GM12878 (cell line): ENCODE results near the gene PPP2R5B. TPM values are rescaled to one million over a fixed set of nuclear protein-coding genes. Genes with fewer than 3 reads are reported as not detected.

Experiments
- ASH2L ChIP-seq: fragments of 300-600, 200-600 bp; sonication (generic); IDR thresholded peaks from 2 replicates; pipeline ENCODE4 v1.6.1; 2017; ENCODE audit warnings: low read depth, mild to moderate bottlenecking, borderline replicate concordance
- BACH1 ChIP-seq: fragments of 450-650 bp; IDR thresholded peaks from 2 replicates; pipeline ENCODE4 v1.6.1; 2017; ENCODE audit warnings: mild to moderate bottlenecking, borderline replicate concordance
- EGR1 ChIP-seq, 2 experiments: IDR thresholded peaks; 1 replicate in 1 of 2; 2 replicates in 1 of 2; pipeline ENCODE4 v1.6.1; 2011 to 2012; ENCODE audit warnings: low read depth in 2 of 2, low read length in 2 of 2, borderline replicate concordance in 1 of 2, mild to moderate bottlenecking in 1 of 2, moderate library complexity in 1 of 2
- MTA2 ChIP-seq: fragments of 450-650 bp; IDR thresholded peaks from 2 replicates; pipeline ENCODE4 v1.6.1; 2016; ENCODE audit warnings: low read depth, mild to moderate bottlenecking, moderate library complexity
- MTA3 ChIP-seq: IDR thresholded peaks from 2 replicates; pipeline ENCODE4 v1.6.1; 2012; ENCODE audit warnings: low read length, inconsistent platforms, borderline replicate concordance
- MXI1 ChIP-seq: fragments of 150-350 bp; IDR thresholded peaks from 2 replicates; pipeline ENCODE4 v1.6.1; 2011; ENCODE audit warnings: low read depth, mild to moderate bottlenecking, inconsistent platforms, low read length, improper control_type of control experiment
- MYB ChIP-seq: fragments of 150-350 bp; IDR thresholded peaks from 2 replicates; pipeline ENCODE4 v1.6.1; 2014; ENCODE audit warnings: mild to moderate bottlenecking, low read depth, low read length, borderline replicate concordance
- NFIC ChIP-seq: IDR thresholded peaks from 2 replicates; pipeline ENCODE4 v1.6.1; 2012; ENCODE audit warnings: low read depth, mild to moderate bottlenecking, inconsistent platforms, low read length, moderate library complexity
- NR2C2 ChIP-seq: IDR thresholded peaks from 2 replicates; pipeline ENCODE4 v1.6.1; 2011; ENCODE audit warnings: borderline replicate concordance, low read depth; ENCODE audit not compliant: control insufficient read depth, insufficient read length
- POLR2AphosphoS2 ChIP-seq: IDR thresholded peaks from 2 replicates; pipeline ENCODE4 v1.6.1; 2011; ENCODE audit warnings: low read depth, mild to moderate bottlenecking, low read length, improper control_type of control experiment, moderate library complexity
- POLR2AphosphoS5 ChIP-seq: IDR thresholded peaks from 2 replicates; pipeline ENCODE4 v1.6.1; 2011; ENCODE audit warnings: mild to moderate bottlenecking, low read length, inconsistent platforms
- RELA ChIP-seq: fragments of 450-650 bp; IDR thresholded peaks from 2 replicates; pipeline ENCODE4 v1.8.0; 2014; ENCODE audit warnings: borderline replicate concordance; ENCODE audit not compliant: partially characterized antibody
- RFX5 ChIP-seq: IDR thresholded peaks from 2 replicates; pipeline ENCODE4 v1.6.1; 2011; ENCODE audit warnings: low read depth, low read length, improper control_type of control experiment
- TAF1 ChIP-seq: IDR thresholded peaks from 2 replicates; pipeline ENCODE4 v1.6.1; 2011; ENCODE audit warnings: mild to moderate bottlenecking, low read depth, low read length, borderline replicate concordance
- TARDBP ChIP-seq: IDR thresholded peaks from 2 replicates; pipeline ENCODE4 v1.6.1; 2016; ENCODE audit warnings: borderline replicate concordance
- WRNIP1 ChIP-seq: IDR thresholded peaks from 2 replicates; pipeline ENCODE4 v1.6.1; 2011; ENCODE audit warnings: low read depth, low read length, improper control_type of control experiment, borderline replicate concordance
- polyA plus RNA-seq, 11 experiments: library from polyadenylated mRNA; depleted of rRNA in 4 of 11; unstranded in 6 of 11; stranded (reverse) in 5 of 11; fragments of >200 nt; fragmentation: Nextera tagmentation in 4 of 11; fragmentation: Illumina TruSeq in 1 of 11; extraction: Ambion mirVana in 4 of 11; extraction: Trizol in 1 of 11; gene quantifications; 1 replicate in 1 of 11; 2 replicates in 10 of 11; pipeline versions ENCODE4 v1.2.1 to v1.2.3, GENCODE V29; 2011 to 2016; ENCODE audit warnings: inconsistent platforms in 2 of 11, missing spikeins in 2 of 11, low read depth in 1 of 11
- total RNA-seq, 4 experiments: library from RNA; depleted of rRNA in 3 of 4; stranded (reverse); fragments of >200 nt in 3 of 4; fragmentation: Illumina TruSeq in 1 of 4; extraction: Trizol in 1 of 4; gene quantifications; 2 replicates each; pipeline versions ENCODE4 v1.2.1 to v1.2.3, GENCODE V29; 2013 to 2021
- TF ChIP-seq, protein P1 (sequence below): fragments of 450-650 bp; IDR thresholded peaks from 2 replicates; pipeline ENCODE4 v1.6.1; 2017; ENCODE audit warnings: mild to moderate bottlenecking, moderate library complexity
- TF ChIP-seq, protein P2 (sequence below): fragments of 450-650 bp; IDR thresholded peaks from 2 replicates; pipeline ENCODE4 v1.6.1; 2016; ENCODE audit warnings: mild to moderate bottlenecking
- TF ChIP-seq, protein P3 (sequence below): IDR thresholded peaks from 2 replicates; pipeline ENCODE4 v1.6.1; 2012; ENCODE audit warnings: low read depth, low read length, improper control_type of control experiment
- TF ChIP-seq, protein P4 (sequence below): fragments of 450-650 bp; IDR thresholded peaks from 2 replicates; pipeline ENCODE4 v1.6.1; 2018; ENCODE audit warnings: mild to moderate bottlenecking, low read depth, moderate library complexity; ENCODE audit not compliant: partially characterized antibody

PPP2R5B gene
- total and polyA plus RNA-seq, 10 of the 15 experiments (the other 5 are each of a cell fraction or from before 2014, with no cell fraction given): 0.08 to 6.7 (median 2.0) TPM

DNA sequence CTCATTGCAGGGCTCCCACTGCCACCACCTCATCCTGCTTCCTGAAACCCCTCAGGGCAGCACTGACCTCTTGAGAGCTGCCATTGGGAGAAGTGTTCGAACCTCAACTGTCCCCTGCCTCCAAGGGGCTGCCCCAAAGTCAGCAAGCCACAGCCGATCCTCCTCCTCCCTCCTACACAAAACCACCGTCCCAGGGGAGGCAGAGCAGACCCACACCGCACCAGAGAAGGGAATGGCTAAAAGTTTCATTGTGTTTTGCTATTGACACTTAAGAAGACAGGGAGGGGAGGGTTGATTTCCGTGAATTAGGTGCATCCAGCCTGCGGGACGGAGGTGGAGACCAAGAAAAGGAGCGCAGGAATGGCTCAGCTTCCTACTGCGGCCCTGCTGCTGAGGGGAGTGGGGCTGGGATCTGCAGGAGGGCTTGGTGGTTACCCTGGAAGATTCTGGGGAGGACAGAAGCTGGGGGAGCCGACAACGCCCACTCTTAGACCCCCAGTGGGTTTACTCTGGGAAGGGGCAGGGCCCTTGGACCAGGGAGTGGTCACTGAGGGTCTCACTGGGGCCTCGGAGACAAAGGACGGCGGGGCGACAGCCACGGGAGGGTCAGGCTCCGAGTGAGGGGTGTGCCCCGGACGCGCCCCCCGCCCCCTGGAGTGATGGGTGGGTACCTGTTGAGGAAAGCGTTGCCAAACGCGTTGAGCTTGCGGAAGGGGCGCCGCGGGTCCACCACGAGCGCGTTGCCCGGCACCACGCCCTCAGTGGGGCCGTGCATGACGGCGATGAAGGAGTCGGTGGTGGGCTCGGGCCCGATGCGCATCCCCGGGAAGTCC, 46.9 kb upstream of the PPP2R5B start (continued):
- TF ChIP-seq, protein P1, sequence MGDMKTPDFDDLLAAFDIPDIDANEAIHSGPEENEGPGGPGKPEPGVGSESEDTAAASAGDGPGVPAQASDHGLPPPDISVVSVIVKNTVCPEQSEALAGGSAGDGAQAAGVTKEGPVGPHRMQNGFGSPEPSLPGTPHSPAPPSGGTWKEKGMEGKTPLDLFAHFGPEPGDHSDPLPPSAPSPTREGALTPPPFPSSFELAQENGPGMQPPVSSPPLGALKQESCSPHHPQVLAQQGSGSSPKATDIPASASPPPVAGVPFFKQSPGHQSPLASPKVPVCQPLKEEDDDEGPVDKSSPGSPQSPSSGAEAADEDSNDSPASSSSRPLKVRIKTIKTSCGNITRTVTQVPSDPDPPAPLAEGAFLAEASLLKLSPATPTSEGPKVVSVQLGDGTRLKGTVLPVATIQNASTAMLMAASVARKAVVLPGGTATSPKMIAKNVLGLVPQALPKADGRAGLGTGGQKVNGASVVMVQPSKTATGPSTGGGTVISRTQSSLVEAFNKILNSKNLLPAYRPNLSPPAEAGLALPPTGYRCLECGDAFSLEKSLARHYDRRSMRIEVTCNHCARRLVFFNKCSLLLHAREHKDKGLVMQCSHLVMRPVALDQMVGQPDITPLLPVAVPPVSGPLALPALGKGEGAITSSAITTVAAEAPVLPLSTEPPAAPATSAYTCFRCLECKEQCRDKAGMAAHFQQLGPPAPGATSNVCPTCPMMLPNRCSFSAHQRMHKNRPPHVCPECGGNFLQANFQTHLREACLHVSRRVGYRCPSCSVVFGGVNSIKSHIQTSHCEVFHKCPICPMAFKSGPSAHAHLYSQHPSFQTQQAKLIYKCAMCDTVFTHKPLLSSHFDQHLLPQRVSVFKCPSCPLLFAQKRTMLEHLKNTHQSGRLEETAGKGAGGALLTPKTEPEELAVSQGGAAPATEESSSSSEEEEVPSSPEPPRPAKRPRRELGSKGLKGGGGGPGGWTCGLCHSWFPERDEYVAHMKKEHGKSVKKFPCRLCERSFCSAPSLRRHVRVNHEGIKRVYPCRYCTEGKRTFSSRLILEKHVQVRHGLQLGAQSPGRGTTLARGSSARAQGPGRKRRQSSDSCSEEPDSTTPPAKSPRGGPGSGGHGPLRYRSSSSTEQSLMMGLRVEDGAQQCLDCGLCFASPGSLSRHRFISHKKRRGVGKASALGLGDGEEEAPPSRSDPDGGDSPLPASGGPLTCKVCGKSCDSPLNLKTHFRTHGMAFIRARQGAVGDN: no peak
- no peak for TF ChIP-seq MTA3
- TF ChIP-seq EGR1 (IDR thresholded peaks at IDR 0.05; ENCODE audit: borderline replicate concordance in 1 of 2, low read depth in 2 of 2, low read length in 2 of 2): peak in 1 of 2 experiments; percentile 71; a peak in 2 of 3 replicates
- TF ChIP-seq MYB: no peak
- TF ChIP-seq BACH1: 0 out of 2 replicates have a peak, but pooled peaks have one; percentile 45
- TF ChIP-seq WRNIP1: no peak
- TF ChIP-seq, protein P2, sequence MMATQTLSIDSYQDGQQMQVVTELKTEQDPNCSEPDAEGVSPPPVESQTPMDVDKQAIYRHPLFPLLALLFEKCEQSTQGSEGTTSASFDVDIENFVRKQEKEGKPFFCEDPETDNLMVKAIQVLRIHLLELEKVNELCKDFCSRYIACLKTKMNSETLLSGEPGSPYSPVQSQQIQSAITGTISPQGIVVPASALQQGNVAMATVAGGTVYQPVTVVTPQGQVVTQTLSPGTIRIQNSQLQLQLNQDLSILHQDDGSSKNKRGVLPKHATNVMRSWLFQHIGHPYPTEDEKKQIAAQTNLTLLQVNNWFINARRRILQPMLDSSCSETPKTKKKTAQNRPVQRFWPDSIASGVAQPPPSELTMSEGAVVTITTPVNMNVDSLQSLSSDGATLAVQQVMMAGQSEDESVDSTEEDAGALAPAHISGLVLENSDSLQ: no peak
- TF ChIP-seq RELA: no peak
- no peak for TF ChIP-seq RFX5
- TF ChIP-seq POLR2AphosphoS5: 0 out of 2 replicates have a peak, but pooled peaks have one; percentile 10
- no peak for TF ChIP-seq ASH2L
- no peak for TF ChIP-seq MXI1
- TF ChIP-seq, protein P3, sequence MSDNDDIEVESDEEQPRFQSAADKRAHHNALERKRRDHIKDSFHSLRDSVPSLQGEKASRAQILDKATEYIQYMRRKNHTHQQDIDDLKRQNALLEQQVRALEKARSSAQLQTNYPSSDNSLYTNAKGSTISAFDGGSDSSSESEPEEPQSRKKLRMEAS: no peak
- no peak for TF ChIP-seq TARDBP
- peak; percentile 20 for TF ChIP-seq MTA2
- TF ChIP-seq NR2C2: no peak
- TF ChIP-seq TAF1: 0 out of 2 replicates have a peak, but pooled peaks have one; percentile 41
- TF ChIP-seq, protein P4, sequence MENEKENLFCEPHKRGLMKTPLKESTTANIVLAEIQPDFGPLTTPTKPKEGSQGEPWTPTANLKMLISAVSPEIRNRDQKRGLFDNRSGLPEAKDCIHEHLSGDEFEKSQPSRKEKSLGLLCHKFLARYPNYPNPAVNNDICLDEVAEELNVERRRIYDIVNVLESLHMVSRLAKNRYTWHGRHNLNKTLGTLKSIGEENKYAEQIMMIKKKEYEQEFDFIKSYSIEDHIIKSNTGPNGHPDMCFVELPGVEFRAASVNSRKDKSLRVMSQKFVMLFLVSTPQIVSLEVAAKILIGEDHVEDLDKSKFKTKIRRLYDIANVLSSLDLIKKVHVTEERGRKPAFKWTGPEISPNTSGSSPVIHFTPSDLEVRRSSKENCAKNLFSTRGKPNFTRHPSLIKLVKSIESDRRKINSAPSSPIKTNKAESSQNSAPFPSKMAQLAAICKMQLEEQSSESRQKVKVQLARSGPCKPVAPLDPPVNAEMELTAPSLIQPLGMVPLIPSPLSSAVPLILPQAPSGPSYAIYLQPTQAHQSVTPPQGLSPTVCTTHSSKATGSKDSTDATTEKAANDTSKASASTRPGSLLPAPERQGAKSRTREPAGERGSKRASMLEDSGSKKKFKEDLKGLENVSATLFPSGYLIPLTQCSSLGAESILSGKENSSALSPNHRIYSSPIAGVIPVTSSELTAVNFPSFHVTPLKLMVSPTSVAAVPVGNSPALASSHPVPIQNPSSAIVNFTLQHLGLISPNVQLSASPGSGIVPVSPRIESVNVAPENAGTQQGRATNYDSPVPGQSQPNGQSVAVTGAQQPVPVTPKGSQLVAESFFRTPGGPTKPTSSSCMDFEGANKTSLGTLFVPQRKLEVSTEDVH: no peak
- no peak for TF ChIP-seq NFIC
- no peak for TF ChIP-seq POLR2AphosphoS2
